Heart right ventricle (tissue), 16 donors: ENCODE data around the gene TPSB2. TPM values are rescaled to one million over a fixed set of nuclear protein-coding genes. Genes with fewer than 3 reads are reported as not detected.

Experiments
- ATAC-seq, 8 donors: fragments of 200-7000 bp; cut with Tn5 transposase; one replicate each; pipeline ENCODE4 v1.9.1; 2020; ENCODE audit warnings: mild to moderate bottlenecking in 8 of 8, moderate library complexity in 8 of 8, moderate number of reproducible peaks in 1 of 8
- DNase-seq, 2 donors: peaks; one replicate each; pipeline ENCODE4 v3.0.0-alpha.2; 2020
- H3K27ac ChIP-seq, 10 donors: fragments of 200-600 bp; sonication (generic) in 2 of 10; one replicate each; pipeline versions ENCODE4 v1.5.0 to v1.8.0; 2020 to 2022; ENCODE audit warnings: mild to moderate bottlenecking in 3 of 10
- H3K27me3 ChIP-seq, 7 donors: fragments of 200-600 bp; one replicate each; pipeline ENCODE4 v1.8.0; 2021 to 2022; ENCODE audit warnings: mild to moderate bottlenecking in 2 of 7
- H3K36me3 ChIP-seq, 9 donors: fragments of 200-600 bp; sonication (generic) in 1 of 9; one replicate each; pipeline versions ENCODE4 v1.5.0 to v1.8.0; 2020 to 2022; ENCODE audit warnings: mild to moderate bottlenecking in 2 of 9
- H3K4me1 ChIP-seq, 9 donors: fragments of 200-600 bp; sonication (generic) in 1 of 9; one replicate each; pipeline versions ENCODE4 v1.5.0 to v1.8.0; 2020 to 2022; ENCODE audit warnings: mild to moderate bottlenecking in 4 of 9
- H3K4me3 ChIP-seq, 10 donors: fragments of 200-600 bp; sonication (generic) in 2 of 10; one replicate each; pipeline versions ENCODE4 v1.5.0 to v1.8.0; 2020 to 2022; ENCODE audit warnings: mild to moderate bottlenecking in 7 of 10, moderate library complexity in 2 of 10
- H3K9me3 ChIP-seq, 11 donors: fragments of 200-600 bp in 10 of 11; sonication (generic) in 2 of 11; one replicate each; pipeline versions ENCODE4 v1.5.0 to v1.8.0; 2013 to 2022; ENCODE audit warnings: mild to moderate bottlenecking in 2 of 11, control low read depth in 1 of 11, moderate library complexity in 1 of 11
- CTCF ChIP-seq, 9 donors: fragments of 200-600 bp; sonication (generic) in 2 of 9; IDR thresholded peaks; one replicate each; pipeline versions ENCODE4 v1.5.0 to v1.8.0; 2021 to 2022; ENCODE audit warnings: antibody characterized with exemption in 9 of 9, mild to moderate bottlenecking in 5 of 9, moderate library complexity in 1 of 9
- WGBS, 2 donors: extraction: QIAGEN DNeasy Blood & Tissue Kit; methylation state at CpG; one replicate each; pipeline ENCODE4 v1.1.7; 2013; ENCODE audit warnings: inconsistent platforms in 1 of 2; 5-methylcytosine and 5-hydroxymethylcytosine counted together
- intact Hi-C, 10 donors: fragments of 100-400 bp; cut with DNase I; formaldehyde crosslinking; loops; one replicate each; pipeline versions ENCODE4 v1.11.1 to v1.14.2; 2022
- polyA plus RNA-seq, 2 donors: library from polyadenylated mRNA; stranded (reverse); fragments of 200-250 nt; gene quantifications; one replicate each; pipeline ENCODE4 v1.2.3, GENCODE V29; 2013
- total RNA-seq, 10 donors: library from RNA; stranded (reverse); fragmentation: NEBNext Ultra II Directional in 3 of 10; extraction: Animal tissue kit (Norgen Biotek cat#: 25700) in 3 of 10; gene quantifications; one replicate each; pipeline versions ENCODE4 v1.2.1 to v1.2.4, GENCODE V29; 2021 to 2023
- donor health status: Arrhythmogenic right ventricular cardiomyopathy.
- donor health status: ischemic (EF 13 %, LVEDD 7.1; RV severe dilation, severe dysfunction).
- donor health status: healthy with polysubstance abuse.
- donor health status: DM: no; HTN: yes; CAD: no.
- donor health status: DM: no; HTN: no; CAD: no.
- donor health status: ischemic (EF 25% LVEDD 6.9; RV normal size, moderate dysfunction).
- donor health status: ischemic (EF 25% LVEDD 5.7; RV mildly dilated, moderate dysfunction).
- donor health status: healthy.
- donor health status: DM: yes; HTN: yes; CAD: no.
- donor health status: Ischemic cardiomyopathy.
- donor health status: ischemic (EF 35%, LVEDD 5.7; RV mildly dilated, moderate dysfunction).
- donor health status: nonischemic (EF 11% LVEDD 7.7; RV severe dilation, severe dysfunction).
- donor health status: DM: yes; HTN: yes; CAD: no.
- donor health status: PGD.
- donor health status: ischemic (EF 29% LVEDD 5.4; RV normal size, mild dysfunction).
- donor health status: nonischemic (EF 23%, LVEDD 6.1; RV moderate dilation, normal function).

The TPSB2 gene
- total and polyA plus RNA-seq, 12 donors = 0.33 to 6.4 (median 1.9) TPM

- H3K27ac ChIP-seq = no peak overlapping the region
- ATAC-seq (no peak), DNase-seq (no peak)
- H3K4me1 ChIP-seq = no peaks in the 10 kb centered on the region
- no peak overlapping the region for H3K4me3 ChIP-seq
- H3K36me3 ChIP-seq = no peaks in the 10 kb centered on the region
- TF ChIP-seq CTCF (IDR thresholded peaks at IDR 0.05) = no peak
- H3K27me3 ChIP-seq = peaks cover 0 to 6% (median 0%) of the 10 kb centered on the region in 7 donors
- no peaks in the 10 kb centered on the region for H3K9me3 ChIP-seq
- intact Hi-C loops = loop anchor here in 1 of 10 donors (10.0 kb wide), 1 partner anchor 404 kb away; the partner anchor contains the start of gene GNG13
- 79 to 84% methylated on average over 22 of the region's 22 CpGs for WGBS, 2 donors
Measured at GRCh38 chr16:1208239-1208830, 21.6 kb downstream of the TPSB2 start.

- intact Hi-C loops = loop anchor here in 1 of 10 donors (10.0 kb wide), 1 partner anchor 402 kb away; the partner anchor contains the start of gene GNG13
- ATAC-seq = no peak
Measured at GRCh38 chr16:1206786-1207185, 23.2 kb downstream of the TPSB2 start.

GRCh38 chr16:1206326-1206725 lies 23.7 kb downstream of the TPSB2 start:
- no peak overlapping the region for H3K4me3 ChIP-seq
- H3K36me3 ChIP-seq = no peaks in the 10 kb centered on the region
- peaks cover 0 to 6% (median 0%) of the 10 kb centered on the region in 7 donors for H3K27me3 ChIP-seq
- DNase-seq (no peak), ATAC-seq (no peak)
- 67 to 75% methylated on average over 9 of the region's 9 CpGs for WGBS, 2 donors
- no peaks in the 10 kb centered on the region for H3K9me3 ChIP-seq
- no peak for TF ChIP-seq CTCF (IDR thresholded peaks at IDR 0.05)
- H3K27ac ChIP-seq = no peak overlapping the region
- intact Hi-C loops = loop anchor here in 1 of 10 donors (10.0 kb wide), 1 partner anchor 402 kb away; the partner anchor contains the start of gene GNG13
- H3K4me1 ChIP-seq = no peaks in the 10 kb centered on the region

More at GRCh38 chr16:1206786-1207185, 23.2 kb downstream of the TPSB2 start:
- Histone ChIP-seq H3K4me1 (no peaks in the 10 kb centered on the region), H3K4me3 (no peak overlapping the region), H3K27me3 (peaks cover 0 to 6% (median 0%) of the 10 kb centered on the region in 7 donors), H3K9me3 (no peaks in the 10 kb centered on the region), H3K36me3 (no peaks in the 10 kb centered on the region), H3K27ac (no peak overlapping the region)
- TF ChIP-seq CTCF (IDR thresholded peaks at IDR 0.05) = no peak
- WGBS, 2 donors = 74 to 87% methylated on average over 15 to 16 of the region's 16 CpGs
- DNase-seq = no peak

GRCh38 chr16:1204933-1205332 lies 25.1 kb downstream of the TPSB2 start:
- Histone ChIP-seq H3K27ac (no peak overlapping the region), H3K4me3 (no peak overlapping the region), H3K4me1 (no peaks in the 10 kb centered on the region), H3K36me3 (no peaks in the 10 kb centered on the region), H3K9me3 (no peaks in the 10 kb centered on the region), H3K27me3 (peaks cover 0 to 6% (median 0%) of the 10 kb centered on the region in 7 donors)
- no peak for TF ChIP-seq CTCF (IDR thresholded peaks at IDR 0.05)
- intact Hi-C loops = loop anchor here in 1 of 10 donors (10.0 kb wide), 1 partner anchor 400 kb away; the partner anchor contains the start of gene GNG13
- ATAC-seq = no peak
- 83 to 84% methylated on average over 14 to 15 of the region's 21 CpGs for WGBS, 2 donors
- DNase-seq = no peak
